NCI-H345 (cell line): ENCODE results near the gene MAGEF1.

ENCODE experiments used
- DNase-seq: peaks from one replicate; lab custom pipeline; 2025; lab: John Stamatoyannopoulos, UW

The MAGEF1 gene

DNA sequence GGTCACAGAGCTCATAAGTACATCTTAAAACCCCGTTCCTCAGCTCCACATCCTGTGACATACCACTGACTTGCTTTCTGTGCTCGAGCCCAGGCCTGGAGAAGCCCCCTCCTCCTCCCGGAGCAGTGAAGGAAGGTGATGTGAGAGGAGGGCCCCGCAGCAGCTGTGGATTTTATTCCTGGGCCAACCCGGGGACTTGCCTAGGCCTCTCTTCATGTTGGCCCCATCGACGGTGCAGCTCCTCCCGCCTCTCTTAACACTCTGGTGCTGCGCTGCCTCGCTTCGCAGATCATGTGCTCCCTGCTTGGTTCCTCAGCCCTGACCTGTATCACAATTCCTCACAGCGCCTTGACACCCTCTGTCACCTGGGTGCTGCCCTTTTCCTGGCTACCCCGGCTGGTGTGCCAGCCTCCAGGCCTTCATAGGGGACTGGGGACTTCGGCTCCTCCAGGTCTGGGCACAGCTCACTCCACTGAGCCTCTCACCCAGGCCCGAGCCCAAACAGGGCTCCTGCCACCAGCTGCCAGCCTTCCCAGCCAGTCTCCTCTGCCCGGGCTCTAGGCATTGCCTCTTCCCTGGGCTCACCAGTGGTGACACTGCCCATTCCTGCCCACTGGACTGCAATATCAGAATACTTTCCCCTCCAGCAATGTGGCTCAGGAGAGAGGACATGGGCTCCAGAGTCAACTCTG is 21.5 kb downstream of the MAGEF1 start:
- no peak for DNase-seq

GRCh38 chr3:184688882-184689271 is 23.0 kb downstream of the MAGEF1 start:
- no peak for DNase-seq

DNA sequence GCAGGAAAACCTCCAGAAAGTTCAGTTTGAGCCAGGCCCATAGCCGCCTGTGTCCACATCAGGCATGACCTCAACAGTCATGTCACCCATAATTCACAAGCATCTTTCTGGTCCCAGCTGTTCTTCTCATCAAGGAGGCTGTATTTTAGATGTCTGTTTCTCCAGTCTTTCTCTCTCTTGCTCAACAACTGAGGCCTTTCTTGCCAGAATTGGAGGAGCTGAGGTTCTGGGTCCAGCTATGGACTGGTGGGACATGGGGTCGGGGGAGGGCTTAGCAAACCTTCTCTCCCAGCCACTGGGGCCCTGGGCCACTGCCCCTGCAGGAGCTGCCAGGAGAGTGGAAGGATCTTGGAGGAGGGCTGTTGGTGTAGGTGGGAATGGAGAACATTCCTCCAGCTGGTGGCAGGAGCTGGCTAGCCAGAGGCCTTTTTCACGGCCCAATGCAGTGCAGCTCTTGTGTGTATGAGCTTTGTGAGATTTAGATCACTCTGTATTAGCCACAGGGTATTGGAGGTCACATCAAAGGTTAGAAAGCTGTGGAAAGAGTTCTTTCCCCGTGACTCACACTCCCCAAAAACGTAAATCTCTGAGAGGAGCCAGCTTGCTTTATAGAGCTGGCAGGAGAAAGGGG is 23.5 kb downstream of the MAGEF1 start:
- no peak for DNase-seq

DNA sequence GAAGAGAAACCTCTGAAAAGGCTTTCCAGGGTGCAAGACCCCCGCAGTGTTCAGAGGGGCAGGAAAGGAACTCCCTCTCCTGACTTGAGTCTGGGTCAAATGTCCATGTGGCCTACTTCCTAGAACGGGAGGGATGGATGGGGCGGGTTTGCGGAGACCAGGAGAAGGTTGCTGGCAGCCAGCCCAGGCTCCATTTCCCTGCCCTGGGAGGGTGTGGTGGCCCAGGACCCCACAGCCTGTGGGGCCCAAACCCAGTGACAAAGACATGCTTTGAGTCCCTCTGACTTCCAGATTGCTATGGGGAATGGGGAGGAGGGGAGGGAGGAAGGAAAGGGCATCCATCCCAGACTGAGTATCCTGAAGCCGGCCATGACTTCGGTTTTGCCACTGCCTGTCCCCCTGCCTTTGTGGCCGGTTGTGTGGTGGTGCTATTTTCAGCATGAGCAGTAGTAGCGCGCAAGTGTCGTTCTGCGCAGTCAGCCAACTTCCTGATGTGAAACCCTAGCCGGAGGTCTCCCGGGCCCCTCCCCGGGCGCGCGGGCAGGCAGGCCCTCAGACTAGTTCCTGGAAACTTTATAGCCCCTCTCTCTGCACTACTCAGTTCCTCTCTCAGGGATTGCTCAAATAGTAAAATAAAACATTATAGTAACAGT is 24.4 kb downstream of the MAGEF1 start:
- DNase-seq = no peak

DNA sequence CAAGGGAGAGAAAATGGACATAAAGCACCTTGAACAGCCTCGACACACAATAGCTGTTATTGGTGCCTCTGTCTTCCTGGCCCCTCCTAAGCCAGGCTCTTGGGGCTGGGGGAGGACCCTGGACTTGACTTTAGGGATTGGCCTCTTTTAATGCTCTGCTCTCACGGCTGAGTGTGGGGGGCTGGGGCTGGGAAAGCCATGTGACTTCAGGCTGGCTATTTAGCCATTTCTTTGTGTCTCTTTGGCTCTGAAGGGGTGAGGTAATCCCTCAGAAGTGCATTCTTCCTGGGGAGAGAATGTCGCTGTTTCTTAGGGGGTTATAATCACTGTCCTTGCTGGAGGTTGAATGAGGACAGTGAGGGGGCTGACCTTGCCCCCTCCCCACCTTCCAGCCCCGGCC is 26.2 kb downstream of the MAGEF1 start:
- no peak for DNase-seq

- DNase-seq = no peak
Measured at GRCh38 chr3:184685055-184685454, 26.8 kb downstream of the MAGEF1 start.

- no peak for DNase-seq
Measured at GRCh38 chr3:184683900-184684560, 27.8 kb downstream of the MAGEF1 start.

GRCh38 chr3:184683234-184683633 is 28.6 kb downstream of the MAGEF1 start:
- no peak for DNase-seq

GRCh38 chr3:184682671-184683070 is 29.2 kb downstream of the MAGEF1 start:
- DNase-seq = no peak

DNA sequence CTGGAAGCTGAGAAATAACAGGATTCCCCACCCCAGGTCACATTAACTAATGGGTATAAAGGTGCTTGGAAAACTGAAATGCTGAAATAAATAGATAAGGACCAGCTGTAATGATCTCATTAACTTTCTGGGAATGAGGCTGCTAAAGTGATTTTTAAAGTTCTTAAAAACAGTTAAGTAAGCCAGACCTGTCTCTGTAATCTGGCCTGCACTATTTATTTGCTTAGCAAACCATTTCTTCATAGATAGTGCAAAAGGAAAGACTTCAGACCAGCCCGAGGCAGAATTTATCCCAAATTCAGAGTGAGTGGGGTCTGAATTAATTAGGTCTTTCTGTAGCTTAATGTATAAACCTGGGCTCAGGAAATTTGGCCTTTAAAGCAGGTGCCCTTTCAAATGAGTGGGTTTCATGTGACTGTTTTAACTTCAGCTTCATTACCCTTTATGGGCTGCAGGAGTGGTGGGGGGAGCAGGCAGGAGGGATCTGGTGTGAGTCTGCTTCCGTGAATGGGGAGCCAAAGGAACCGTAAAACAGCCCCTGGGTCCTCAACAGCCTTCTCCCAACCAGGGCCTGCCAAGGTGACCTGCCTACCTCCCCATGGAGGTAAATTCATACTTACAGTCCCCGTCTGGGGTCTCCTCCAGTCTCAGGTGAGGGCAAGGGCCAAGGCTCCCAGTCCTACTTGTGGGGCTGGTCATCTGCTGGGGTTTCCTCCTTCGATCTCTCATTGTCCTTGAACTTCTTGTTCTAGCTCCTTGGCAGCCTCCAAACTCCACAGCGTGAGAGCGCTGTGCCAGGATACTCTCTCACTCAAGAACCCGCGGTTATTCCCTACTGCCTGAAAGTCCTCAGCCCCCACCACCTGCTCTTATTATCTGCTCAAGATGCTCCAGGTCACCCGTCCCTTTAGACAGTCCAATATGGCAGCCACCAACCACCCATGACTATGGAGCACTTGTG is 31.2 kb downstream of the MAGEF1 start:
- no peak for DNase-seq

DNA sequence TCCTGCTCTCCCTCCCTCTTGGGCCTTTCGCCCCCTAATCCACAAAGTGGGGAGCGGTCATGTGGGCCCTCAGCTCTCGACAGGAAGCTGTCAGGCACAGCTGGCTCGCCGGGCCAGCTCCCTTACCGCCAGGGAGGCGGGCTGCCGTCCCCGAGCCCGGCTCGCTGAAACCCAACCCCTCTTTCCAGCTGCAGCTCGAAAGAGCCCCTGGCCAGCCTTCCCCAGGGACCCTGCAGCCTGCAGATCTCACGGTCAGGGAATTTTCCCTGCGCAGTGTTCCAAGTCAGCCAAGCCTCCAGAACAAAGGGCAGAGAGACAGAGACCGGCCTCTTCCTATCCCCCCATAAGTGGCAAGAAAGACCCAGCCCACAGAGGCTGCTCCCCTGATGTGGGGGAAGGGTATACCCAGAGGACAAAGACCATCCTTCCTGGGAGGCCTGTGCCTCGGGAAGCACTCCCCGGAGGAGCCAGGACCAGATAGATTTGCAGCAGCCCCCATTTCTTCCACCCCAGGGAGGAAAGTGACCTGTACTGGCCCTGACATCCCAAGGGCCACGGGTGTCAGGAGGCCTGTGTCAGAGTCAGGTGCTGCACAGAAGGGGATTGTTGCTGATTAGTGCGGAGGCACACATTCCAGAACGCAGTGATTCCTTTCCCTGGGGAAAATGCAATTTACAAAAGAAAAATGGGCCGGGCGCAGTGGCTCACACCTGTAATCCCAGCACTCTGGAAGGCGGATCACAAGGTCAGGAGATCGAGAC is 32.6 kb downstream of the MAGEF1 start:
- no peak for DNase-seq

GRCh38 chr3:184678317-184679055 is 33.4 kb downstream of the MAGEF1 start:
- no peak for DNase-seq

DNA sequence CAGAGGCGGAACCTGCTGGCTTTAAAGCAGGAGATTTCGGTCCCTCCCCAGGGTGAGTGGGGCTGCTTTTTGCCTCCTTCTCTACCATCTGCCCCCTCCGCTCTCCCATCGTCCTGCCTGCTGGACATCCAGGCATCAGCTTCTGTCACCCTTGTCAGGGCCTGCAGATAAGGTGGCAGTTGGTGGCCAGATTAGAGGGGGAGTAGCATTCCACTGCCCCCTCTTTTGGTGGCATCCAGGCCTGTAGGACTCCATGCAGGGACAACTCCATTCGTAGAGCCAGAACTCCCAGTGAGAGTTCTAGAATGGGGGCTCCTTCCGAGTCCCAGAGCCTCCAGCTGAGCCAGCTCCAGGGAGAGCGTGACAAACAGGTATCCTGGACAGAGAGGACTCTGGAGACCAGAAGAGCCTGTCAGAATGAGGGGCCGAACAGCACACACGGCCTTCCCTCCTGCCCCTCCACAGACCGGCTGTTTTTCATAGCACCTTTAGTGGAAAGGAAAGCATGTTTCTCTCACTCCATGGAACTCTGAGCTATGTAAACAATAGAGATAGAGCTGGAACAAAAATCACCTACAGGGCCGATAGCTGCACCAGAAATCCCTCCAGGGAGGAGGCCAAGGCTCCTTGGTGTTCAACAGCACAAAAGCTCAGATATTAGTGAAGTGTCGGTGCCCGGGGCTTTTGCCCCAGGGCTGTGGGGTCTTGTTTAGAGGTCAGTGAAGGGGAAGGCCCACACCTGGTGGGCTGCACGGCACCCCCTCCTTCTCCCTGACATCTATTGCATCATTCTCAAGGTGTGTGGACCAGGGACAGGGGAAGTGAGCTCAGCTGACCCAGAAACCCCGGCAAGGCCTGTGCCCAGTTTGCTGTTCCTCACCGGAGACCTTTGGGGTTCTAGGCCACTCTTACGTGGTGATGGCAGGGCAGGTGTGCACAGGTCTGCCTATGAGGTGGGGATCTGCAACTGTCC is 34.2 kb downstream of the MAGEF1 start:
- no peak for DNase-seq

GRCh38 chr3:184676927-184677326 is 34.9 kb downstream of the MAGEF1 start:
- no peak for DNase-seq

- no peak for DNase-seq
Measured at GRCh38 chr3:184674626-184675025, 37.2 kb downstream of the MAGEF1 start.

GRCh38 chr3:184672977-184673870 is 38.6 kb downstream of the MAGEF1 start:
- no peak for DNase-seq

DNA sequence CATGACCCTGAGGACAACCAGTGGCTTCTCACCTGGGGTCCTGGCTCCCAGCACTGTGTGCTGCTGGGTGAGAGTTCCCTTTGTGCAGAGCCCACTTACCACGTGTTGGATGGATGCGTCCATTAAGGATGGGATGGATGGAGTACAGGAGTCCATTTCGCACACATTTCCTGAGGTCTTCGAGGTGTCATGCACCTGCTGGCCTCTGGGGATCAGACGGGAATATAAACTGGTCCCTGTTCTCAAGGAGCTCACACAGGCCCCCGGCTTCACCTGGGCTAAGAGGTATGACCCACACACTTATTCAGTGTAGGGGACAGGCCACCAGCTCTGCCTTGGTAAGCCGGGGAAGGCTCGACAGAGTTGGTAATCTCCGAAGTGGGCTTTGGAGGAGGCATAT is 39.5 kb downstream of the MAGEF1 start:
- no peak for DNase-seq

- no peak for DNase-seq
Measured at GRCh38 chr3:184670091-184670602, 41.7 kb downstream of the MAGEF1 start.
